A549 (cell line): ENCODE results near the gene MACROD1. TPM values are rescaled to one million over a fixed set of nuclear protein-coding genes. Genes with fewer than 3 reads are reported as not detected.

Experiments
- ATAC-seq, 2 experiments: fragments of 200-7000 bp in 1 of 2; fragments of >200 bp in 1 of 2; cut with Nextera tagmentation in 1 of 2; cut with Tn5 transposase in 1 of 2; 3 replicates each; pipeline versions ENCODE4 v1.8.0 to v1.9.1; 2018 to 2020; ENCODE audit warnings: mild to moderate bottlenecking in 1 of 2, moderate library complexity in 1 of 2
- CTCF ChIA-PET: fragments of 300-600 bp; sonication (Branson Sonifier 250); formaldehyde crosslinking; extraction: SDS; loops from one replicate; lab custom pipeline; 2021; ENCODE audit warnings: antibody characterized with exemption, inconsistent platforms; lab: Yijun Ruan, JAX
- POLR2A ChIA-PET: fragments of 350-600 bp; formaldehyde crosslinking; extraction: SDS; loops from one replicate; lab custom pipeline; 2021; ENCODE audit warnings: antibody characterized with exemption, inconsistent platforms; lab: Yijun Ruan, JAX
- DNase-seq, 2 experiments: peaks; one replicate each; pipeline versions ENCODE4 v3.0.0 to v3.0.0-alpha.2; 2011 to 2016; ENCODE audit warnings: low read depth in 1 of 2, low spot score in 1 of 2
- FAIRE-seq: peaks from 2 replicates; lab custom pipeline; 2011; peaks lifted over from hg19 to GRCh38; lab: Jason Lieb, UNC
- H3K27ac ChIP-seq, 2 experiments: fragments of >200 bp; sonication (Bioruptor Twin); formaldehyde crosslinking; 3 replicates each; pipeline ENCODE4 v1.5.1; 2016 to 2017
- H3K4me1 ChIP-seq: fragments of >200 bp; sonication (Bioruptor Twin); formaldehyde crosslinking; 3 replicates; pipeline ENCODE4 v1.6.1; 2016
- H3K4me2 ChIP-seq: fragments of >200 bp; sonication (Bioruptor Twin); formaldehyde crosslinking; 3 replicates; pipeline ENCODE4 v1.6.1; 2016
- H3K4me3 ChIP-seq: fragments of >200 bp; sonication (Bioruptor Twin); formaldehyde crosslinking; 3 replicates; pipeline ENCODE4 v1.5.1; 2016
- H3K9me3 ChIP-seq: fragments of >200 bp; sonication (Bioruptor Twin); formaldehyde crosslinking; 3 replicates; pipeline ENCODE4 v1.6.1; 2016
- BHLHE40 ChIP-seq: IDR thresholded peaks from 2 replicates; pipeline ENCODE4 v1.6.1; 2012; ENCODE audit warnings: low read depth, low read length, inconsistent platforms
- CEBPB ChIP-seq, 2 experiments: fragments of >200 bp in 1 of 2; sonication (Bioruptor Twin) in 1 of 2; formaldehyde crosslinking in 1 of 2; IDR thresholded peaks; 2 replicates each; pipeline ENCODE4 v1.6.1; 2012 to 2016
- CHD2 ChIP-seq: fragments of 150-350 bp; IDR thresholded peaks from 2 replicates; pipeline ENCODE4 v1.6.1; 2014; ENCODE audit warnings: low read length; ENCODE audit not compliant: partially characterized antibody
- CHD4 ChIP-seq: fragments of 200-600 bp; sonication (generic); IDR thresholded peaks from 2 replicates; pipeline ENCODE4 v1.6.1; 2016; ENCODE audit warnings: antibody characterized with exemption, mild to moderate bottlenecking, borderline replicate concordance
- CTCF ChIP-seq: fragments of >200 bp; sonication (Bioruptor Twin); formaldehyde crosslinking; IDR thresholded peaks from 3 replicates; pipeline ENCODE4 v1.5.1; 2016
- EHF ChIP-seq: fragments of 250-450 bp; sonication (Bioruptor Pico); IDR thresholded peaks from 2 replicates; pipeline ENCODE4 v1.5.0; 2020; ENCODE audit warnings: mild to moderate bottlenecking
- ELK1 ChIP-seq: fragments of 150-350 bp; IDR thresholded peaks from 2 replicates; pipeline ENCODE4 v1.6.1; 2014; ENCODE audit warnings: low read depth, mild to moderate bottlenecking, low read length
- ESRRA ChIP-seq: fragments of 150-350 bp; IDR thresholded peaks from 2 replicates; pipeline ENCODE4 v1.6.1; 2014; ENCODE audit warnings: mild to moderate bottlenecking, low read length, borderline replicate concordance
- FOXS1 ChIP-seq: fragments of 250-450 bp; sonication (Bioruptor Pico); IDR thresholded peaks from 2 replicates; pipeline ENCODE4 v1.5.0; 2020; ENCODE audit warnings: mild to moderate bottlenecking, moderate library complexity
- HES2 ChIP-seq: fragments of >200 bp; sonication (Bioruptor Twin); formaldehyde crosslinking; IDR thresholded peaks from 2 replicates; pipeline ENCODE4 v1.6.1; 2016
- HEYL ChIP-seq: fragments of 250-450 bp; sonication (Bioruptor Pico); IDR thresholded peaks from 2 replicates; pipeline ENCODE4 v1.8.0; 2021; ENCODE audit warnings: mild to moderate bottlenecking, moderate library complexity
- HMGXB4 ChIP-seq: fragments of 250-450 bp; sonication (Bioruptor Pico); IDR thresholded peaks from 2 replicates; pipeline ENCODE4 v1.5.0; 2021; ENCODE audit warnings: mild to moderate bottlenecking, moderate library complexity, borderline replicate concordance
- JUN ChIP-seq, 2 experiments: fragments of >200 bp; sonication (Bioruptor Twin); formaldehyde crosslinking; IDR thresholded peaks; 2 replicates in 1 of 2; 3 replicates in 1 of 2; pipeline ENCODE4 v1.6.1; 2016 to 2017
- JUNB ChIP-seq: fragments of >200 bp; sonication (Bioruptor Twin); formaldehyde crosslinking; IDR thresholded peaks from 2 replicates; pipeline ENCODE4 v1.6.1; 2016
- KDM5A ChIP-seq: fragments of 200-600 bp; sonication (generic); IDR thresholded peaks from 2 replicates; pipeline ENCODE4 v1.6.1; 2016; ENCODE audit warnings: antibody characterized with exemption, mild to moderate bottlenecking
- MAX ChIP-seq: IDR thresholded peaks from 2 replicates; pipeline ENCODE4 v1.6.1; 2012
- MYC ChIP-seq: IDR thresholded peaks from 2 replicates; pipeline ENCODE4 v1.6.1; 2012; ENCODE audit warnings: mild to moderate bottlenecking, inconsistent platforms, low read length, improper control_type of control experiment, borderline replicate concordance
- NPAS2 ChIP-seq: fragments of 250-450 bp; sonication (Bioruptor Pico); IDR thresholded peaks from 2 replicates; pipeline ENCODE4 v1.8.0; 2022; ENCODE audit warnings: mild to moderate bottlenecking, moderate library complexity, borderline replicate concordance
- NR3C1 ChIP-seq: fragments of >200 bp; sonication (Bioruptor Twin); formaldehyde crosslinking; IDR thresholded peaks from 3 replicates; pipeline ENCODE4 v1.6.1; 2017
- PBX3 ChIP-seq: IDR thresholded peaks from 2 replicates; pipeline ENCODE4 v1.6.1; 2012
- POLR2A ChIP-seq: IDR thresholded peaks from 2 replicates; pipeline ENCODE4 v1.6.1; 2012; ENCODE audit warnings: mild to moderate bottlenecking, low read length
- RARB ChIP-seq: fragments of 250-450 bp; sonication (Bioruptor Pico); IDR thresholded peaks from 2 replicates; pipeline ENCODE4 v1.8.0; 2021; ENCODE audit warnings: mild to moderate bottlenecking, moderate library complexity
- RCOR1 ChIP-seq: fragments of 150-350 bp; IDR thresholded peaks from 2 replicates; pipeline ENCODE4 v1.6.1; 2014; ENCODE audit warnings: antibody characterized with exemption, low read length, low read depth
- ZC3H11A ChIP-seq: fragments of 450-650 bp; IDR thresholded peaks from 2 replicates; pipeline ENCODE4 v1.6.1; 2014; ENCODE audit warnings: antibody characterized with exemption, mild to moderate bottlenecking
- ZSCAN20 ChIP-seq: fragments of 250-450 bp; sonication (Bioruptor Pico); IDR thresholded peaks from 2 replicates; pipeline ENCODE4 v1.8.0; 2022; ENCODE audit warnings: mild to moderate bottlenecking, moderate library complexity
- WGBS: methylation state at CpG from one replicate; pipeline ENCODE4 v1.1.6; 2017; ENCODE audit errors: missing lambda C conversion rate; 5-methylcytosine and 5-hydroxymethylcytosine counted together
- polyA plus RNA-seq, 4 experiments: library from polyadenylated mRNA; depleted of rRNA in 3 of 4; stranded (reverse); fragments of >200 nt; fragmentation: RNase III in 1 of 4; extraction: RNeasy Plus Mini Kit Qiagen cat#74134 plus additional on column Dnase treatment in 1 of 4; gene quantifications; 2 replicates in 3 of 4; 3 replicates in 1 of 4; pipeline ENCODE4 v1.2.3, GENCODE V29; 2011 to 2017

MACROD1 gene
- polyA plus RNA-seq, 2 of the 4 experiments (the other 2 are of a cell fraction), result 15.1 to 16.6 TPM

GRCh38 chr11:63996512-63996911 lies 169.4 kb downstream of the MACROD1 start:
- no peaks in the 10 kb centered on the region for H3K4me1 ChIP-seq
- H3K4me2 ChIP-seq, result no peak overlapping the region
- ATAC-seq, result no peak
- TF ChIP-seq NPAS2 (CRISPR knock-in tag), result no peak
- no peak for TF ChIP-seq HMGXB4 (CRISPR knock-in tag)
- no peak for TF ChIP-seq CHD4
- no peak for TF ChIP-seq ESRRA
- no peak for TF ChIP-seq PBX3
- H3K4me3 ChIP-seq, result no peak overlapping the region
- FAIRE-seq, result no peak
- no peak for DNase-seq
- H3K27ac ChIP-seq, result no peak overlapping the region
- POLR2A ChIA-PET, result no interaction called here
- no peaks in the 10 kb centered on the region for H3K9me3 ChIP-seq
- CTCF ChIA-PET, result no interaction called here
- 98% methylated on average over 12 of the region's 18 CpGs for WGBS

GRCh38 chr11:63993993-63994392 lies 171.9 kb downstream of the MACROD1 start:
- no peaks in the 10 kb centered on the region for H3K9me3 ChIP-seq
- FAIRE-seq (no peak), ATAC-seq (no peak), DNase-seq (no peak)
- no peak for TF ChIP-seq ESRRA
- no peak for TF ChIP-seq ZC3H11A
- TF ChIP-seq MYC, result no peak
- TF ChIP-seq RARB, result no peak
- TF ChIP-seq ZSCAN20, result no peak
- TF ChIP-seq EHF, result no peak
- TF ChIP-seq HES2, result no peak
- TF ChIP-seq FOXS1 (CRISPR knock-in tag), result no peak
- no peak for TF ChIP-seq MAX
- TF ChIP-seq CTCF, result no peak
- no peak for TF ChIP-seq HMGXB4 (CRISPR knock-in tag)
- no peak for TF ChIP-seq CEBPB (IDR thresholded peaks at IDR 0.05)
- no peak for TF ChIP-seq RCOR1
- CTCF ChIA-PET, result interaction anchor here (0.9 to 1.1 kb wide), 2 partner anchors 11 to 13 kb away, joined by 4 to 5 read pairs; no protein-coding TSS in a partner anchor
- H3K27ac ChIP-seq, result no peak overlapping the region
- POLR2A ChIA-PET, result interaction anchor here (0.7 to 0.9 kb wide), 2 partner anchors 13 kb away, joined by 3 read pairs; no protein-coding TSS in a partner anchor
- 91% methylated on average over 6 of the region's 6 CpGs for WGBS
- no peak overlapping the region for H3K4me2 ChIP-seq
- no peaks in the 10 kb centered on the region for H3K4me1 ChIP-seq
- H3K4me3 ChIP-seq, result no peak overlapping the region

- Histone ChIP-seq H3K4me3 (no peak overlapping the region), H3K27ac (no peak overlapping the region), H3K4me1 (no peaks in the 10 kb centered on the region; the same call in 2 of the 3 replicates), H3K4me2 (no peak overlapping the region), H3K9me3 (no peaks in the 10 kb centered on the region)
- no peak for FAIRE-seq
- ChIA-PET POLR2A (interaction anchor here (0.7 kb wide), 1 partner anchor 14 kb away, joined by 3 read pairs; no protein-coding TSS in a partner anchor), CTCF (no interaction called here)
- WGBS, result 89% methylated on average over 5 of the region's 5 CpGs
- DNase-seq, result no peak
- ATAC-seq, result no peak
- TF ChIP-seq HMGXB4 (CRISPR knock-in tag) (no peak), ELK1 (no peak), JUN (IDR thresholded peaks at IDR 0.05) (no peak), ESRRA (no peak), NR3C1 (no peak), KDM5A (no peak), BHLHE40 (no peak), POLR2A (no peak), CHD2 (no peak), HEYL (CRISPR knock-in tag) (no peak), JUNB (no peak)
Observed at GRCh38 chr11:63993100-63993499, 172.8 kb downstream of the MACROD1 start.
